OCI-LY7 (cell line): ENCODE data around the gene POLR2H. TPM values are rescaled to one million over a fixed set of nuclear protein-coding genes. Genes with fewer than 3 reads are reported as not detected.

Experiments
- BruUV-seq: library from RNA; stranded (reverse); fragments of 400-500 nt; replicated peaks from 2 replicates; lab custom pipeline; 2021; lab: Mats Ljungman, UMichigan
- CTCF ChIA-PET: fragments of 300-600 bp; sonication (Branson Sonifier 250); formaldehyde crosslinking; loops from one replicate; lab custom pipeline; 2022; ENCODE audit warnings: antibody characterized with exemption; ENCODE audit not compliant: unreplicated experiment; lab: Charles Lee
- POLR2A ChIA-PET: fragments of 300-600 bp; sonication (Branson Sonifier 250); formaldehyde crosslinking; loops from one replicate; lab custom pipeline; 2022; ENCODE audit warnings: antibody characterized with exemption; lab: Charles Lee
- DNase-seq: peaks from one replicate; pipeline ENCODE4 v3.0.0-alpha.2; 2015; ENCODE audit warnings: low spot score
- H2AFZ ChIP-seq: fragments of 200-600 bp; sonication (generic), shearing (Covaris generic); 2 replicates; pipeline ENCODE4 v1.6.1; 2014; ENCODE audit warnings: mild to moderate bottlenecking, antibody characterized with exemption, low read length, moderate library complexity
- H3K27ac ChIP-seq: fragments of 200-600 bp; sonication (generic); 2 replicates; pipeline ENCODE4 v1.5.1; 2014; ENCODE audit warnings: mixed run types, low read depth, mild to moderate bottlenecking, moderate library complexity, low read length, inconsistent platforms; ENCODE audit not compliant: poor library complexity, severe bottlenecking
- H3K36me3 ChIP-seq: fragments of 200-600 bp; sonication (generic); 2 replicates; pipeline ENCODE4 v1.6.1; 2014; ENCODE audit warnings: mild to moderate bottlenecking, antibody characterized with exemption, low read length, moderate library complexity, mixed read lengths; ENCODE audit not compliant: insufficient read depth
- H3K4me1 ChIP-seq: fragments of 200-600 bp; sonication (generic); 2 replicates; pipeline ENCODE4 v1.5.1; 2014; ENCODE audit warnings: mild to moderate bottlenecking, low read length; ENCODE audit not compliant: insufficient read depth, poor library complexity, severe bottlenecking
- H3K4me2 ChIP-seq: fragments of 200-600 bp; sonication (generic); 2 replicates; pipeline ENCODE4 v1.6.1; 2014; ENCODE audit warnings: mild to moderate bottlenecking, low read length
- H3K4me3 ChIP-seq: fragments of 200-600 bp; sonication (generic); 2 replicates; pipeline ENCODE4 v1.5.1; 2014; ENCODE audit warnings: mild to moderate bottlenecking, low read depth, low read length; ENCODE audit not compliant: poor library complexity, severe bottlenecking
- H3K79me2 ChIP-seq: fragments of 200-600 bp; sonication (generic); 2 replicates; pipeline ENCODE4 v1.6.1; 2016; ENCODE audit warnings: low read depth, mild to moderate bottlenecking, low read length, moderate library complexity, mixed read lengths; ENCODE audit not compliant: insufficient read depth
- H3K9me2 ChIP-seq: fragments of 200-600 bp; sonication (generic); 2 replicates; pipeline ENCODE4 v1.6.1; 2016; ENCODE audit warnings: mild to moderate bottlenecking, low read length, mixed read lengths; ENCODE audit not compliant: insufficient read depth
- H3K9me3 ChIP-seq: fragments of 200-600 bp; sonication (generic); 2 replicates; pipeline ENCODE4 v1.6.1; 2014; ENCODE audit warnings: mild to moderate bottlenecking, mixed run types, low read length, mixed read lengths
- H4K20me1 ChIP-seq: fragments of 200-600 bp; sonication (generic); 2 replicates; pipeline ENCODE4 v1.6.1; 2014; ENCODE audit warnings: mild to moderate bottlenecking, antibody characterized with exemption, low read length, moderate library complexity, mixed read lengths; ENCODE audit not compliant: insufficient read depth
- EZH2phosphoT487 ChIP-seq: fragments of 200-600 bp; sonication (generic); IDR thresholded peaks from 2 replicates; pipeline ENCODE4 v1.6.1; 2018; ENCODE audit warnings: low read depth, borderline replicate concordance, mild to moderate bottlenecking, mixed run types, antibody characterized with exemption, low read length, moderate library complexity, mixed read lengths
- intact Hi-C: fragments of 100-400 bp; cut with micrococcal nuclease; formaldehyde crosslinking; loops from one replicate; pipeline ENCODE4 v1.10.0; 2022; ENCODE audit not compliant: unreplicated experiment
- total RNA-seq, 2 experiments: library from RNA; depleted of rRNA in 1 of 2; stranded (reverse); fragments of >200 nt in 1 of 2; shearing (Covaris generic) in 1 of 2; gene quantifications; 2 replicates each; pipeline ENCODE4 v1.2.3, GENCODE V29; 2014 to 2022
- TF ChIP-seq, protein P1 (sequence below): fragments of 200-600 bp; sonication (generic); conservative IDR thresholded peaks from 2 replicates; pipeline ENCODE4 v1.5.1; 2014; ENCODE audit warnings: mild to moderate bottlenecking, antibody characterized with exemption, low read length, moderate library complexity, mixed read lengths

POLR2H gene
- total RNA-seq, 2 experiments from 2014 or later = 80.1 to 85.8 TPM

DNA sequence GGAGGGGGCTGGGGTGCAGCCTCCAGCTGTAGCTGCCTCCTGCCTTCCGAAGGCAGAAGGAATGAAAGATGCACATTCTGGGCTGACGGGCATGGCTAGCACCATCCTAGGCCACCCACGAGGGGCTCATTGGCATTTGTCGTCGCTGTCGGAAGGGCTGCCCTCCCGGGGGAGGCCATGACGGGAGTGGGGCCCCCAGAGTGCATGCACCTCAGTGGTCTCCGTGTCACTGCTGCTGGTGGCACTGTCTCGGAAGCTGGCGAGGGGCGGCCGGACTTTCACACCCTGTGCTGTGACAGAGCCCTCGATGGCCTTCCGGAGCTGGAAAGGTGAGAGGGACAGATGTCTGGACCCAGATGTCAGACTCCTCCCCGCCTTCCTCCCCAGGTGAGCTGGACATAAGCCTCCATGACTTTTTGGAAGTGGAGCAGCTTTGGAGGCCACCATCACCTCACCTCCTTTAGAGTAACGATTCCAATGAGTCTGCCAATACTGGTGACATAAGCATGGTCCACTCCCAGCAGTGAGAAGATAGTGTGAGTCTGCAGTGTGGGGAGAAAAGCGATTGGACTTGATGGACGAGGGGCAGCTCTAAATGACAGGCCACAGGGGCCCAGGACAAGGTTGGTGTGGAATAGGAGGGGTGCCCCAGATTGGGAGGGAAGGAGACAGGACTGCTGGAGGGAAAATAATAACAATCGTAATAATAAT, 14.9 kb upstream of the POLR2H start:
- 0 out of 2 replicates have a peak, but pooled peaks cover 4% of the 10 kb centered on the region for H3K36me3 ChIP-seq
- no peaks in the 10 kb centered on the region for H3K9me2 ChIP-seq
- H3K9me3 ChIP-seq = no peaks in the 10 kb centered on the region
- intact Hi-C loops = no loop called here
- H4K20me1 ChIP-seq = no peaks in the 10 kb centered on the region
- no peak overlapping the region for H3K27ac ChIP-seq
- no peak overlapping the region for H3K4me3 ChIP-seq
- CTCF ChIA-PET = no interaction called here
- no peak for DNase-seq
- H3K4me2 ChIP-seq = no peak overlapping the region
- no peak overlapping the region for H2AFZ ChIP-seq
- no peaks in the 10 kb centered on the region for H3K4me1 ChIP-seq
- no TSS peak for BruUV-seq
- POLR2A ChIA-PET = no interaction called here
- H3K79me2 ChIP-seq = no peaks in the 10 kb centered on the region
- TF ChIP-seq EZH2phosphoT487 = no peak
- TF ChIP-seq, protein P1, sequence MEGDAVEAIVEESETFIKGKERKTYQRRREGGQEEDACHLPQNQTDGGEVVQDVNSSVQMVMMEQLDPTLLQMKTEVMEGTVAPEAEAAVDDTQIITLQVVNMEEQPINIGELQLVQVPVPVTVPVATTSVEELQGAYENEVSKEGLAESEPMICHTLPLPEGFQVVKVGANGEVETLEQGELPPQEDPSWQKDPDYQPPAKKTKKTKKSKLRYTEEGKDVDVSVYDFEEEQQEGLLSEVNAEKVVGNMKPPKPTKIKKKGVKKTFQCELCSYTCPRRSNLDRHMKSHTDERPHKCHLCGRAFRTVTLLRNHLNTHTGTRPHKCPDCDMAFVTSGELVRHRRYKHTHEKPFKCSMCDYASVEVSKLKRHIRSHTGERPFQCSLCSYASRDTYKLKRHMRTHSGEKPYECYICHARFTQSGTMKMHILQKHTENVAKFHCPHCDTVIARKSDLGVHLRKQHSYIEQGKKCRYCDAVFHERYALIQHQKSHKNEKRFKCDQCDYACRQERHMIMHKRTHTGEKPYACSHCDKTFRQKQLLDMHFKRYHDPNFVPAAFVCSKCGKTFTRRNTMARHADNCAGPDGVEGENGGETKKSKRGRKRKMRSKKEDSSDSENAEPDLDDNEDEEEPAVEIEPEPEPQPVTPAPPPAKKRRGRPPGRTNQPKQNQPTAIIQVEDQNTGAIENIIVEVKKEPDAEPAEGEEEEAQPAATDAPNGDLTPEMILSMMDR = no peak

DNA sequence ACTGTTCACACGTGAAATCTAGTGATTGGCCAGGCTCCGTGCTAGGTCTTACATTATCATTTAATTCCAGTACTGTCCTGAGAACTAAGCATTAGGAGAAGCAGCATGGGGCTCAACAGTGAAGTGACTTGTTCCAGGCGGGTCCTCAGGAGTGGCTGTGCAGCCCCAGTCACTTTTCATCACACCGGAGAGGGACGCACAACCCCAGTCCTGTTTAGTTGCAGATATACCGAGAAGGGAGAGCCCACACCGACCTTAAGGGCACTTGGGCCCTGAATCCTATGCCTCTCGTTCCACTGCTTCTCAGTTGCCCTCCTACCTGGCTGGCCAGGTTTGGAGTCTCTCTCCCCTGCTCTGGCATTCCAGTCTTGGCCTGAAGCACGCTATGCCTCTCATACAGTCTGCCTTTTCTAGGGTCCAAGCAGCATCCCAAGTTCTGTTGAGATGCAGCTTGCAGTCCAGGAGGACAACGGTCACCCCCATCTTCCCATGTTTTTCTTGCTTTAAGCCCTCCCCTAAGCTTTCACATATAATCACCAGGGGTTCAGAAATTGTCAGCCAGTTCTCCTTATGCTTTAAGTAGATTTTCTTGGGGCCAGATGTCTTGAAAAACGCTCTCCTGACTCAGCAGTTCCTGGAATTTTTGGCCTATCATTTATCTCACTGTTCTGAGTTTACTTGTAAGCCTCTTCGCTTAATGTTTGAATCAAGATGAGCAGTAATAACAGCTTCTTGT, 14.0 kb upstream of the POLR2H start:
- Histone ChIP-seq H3K9me3 (no peaks in the 10 kb centered on the region), H3K4me1 (no peaks in the 10 kb centered on the region), H3K4me3 (no peak overlapping the region), H3K79me2 (no peaks in the 10 kb centered on the region), H3K4me2 (no peak overlapping the region), H3K9me2 (no peaks in the 10 kb centered on the region), H4K20me1 (no peaks in the 10 kb centered on the region), H2AFZ (no peak overlapping the region), H3K36me3 (0 out of 2 replicates have a peak, but pooled peaks cover 4% of the 10 kb centered on the region), H3K27ac (no peak overlapping the region)
- DNase-seq = no peak
- POLR2A ChIA-PET = interaction anchor here (0.9 to 1.4 kb wide), 2 partner anchors 10 to 14 kb away, joined by 4 to 7 read pairs; partner anchors contain the start of genes CLCN2, FAM131A and POLR2H
- TF ChIP-seq EZH2phosphoT487 = no peak
- TF ChIP-seq, protein P1 = no peak
- CTCF ChIA-PET = no interaction called here
- intact Hi-C loops = no loop called here
- no TSS peak for BruUV-seq

DNA sequence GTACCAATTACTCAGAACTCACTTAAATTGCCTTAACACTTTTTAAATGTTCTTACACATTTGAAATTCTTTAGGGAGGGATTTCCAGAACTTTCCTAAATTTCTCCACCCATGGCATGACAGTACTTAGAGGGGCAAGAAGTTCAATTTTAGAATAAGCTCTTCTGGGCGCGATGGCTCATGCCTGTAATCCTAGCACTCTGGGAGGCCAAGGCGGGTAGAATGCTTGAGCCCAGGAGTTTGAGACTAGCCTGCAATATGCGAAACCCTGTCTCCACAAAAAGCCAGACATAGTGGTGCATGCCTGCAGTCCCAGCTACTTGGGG, 13.5 kb upstream of the POLR2H start:
- intact Hi-C loops = no loop called here
- Histone ChIP-seq H3K9me2 (no peaks in the 10 kb centered on the region), H4K20me1 (no peaks in the 10 kb centered on the region), H3K4me1 (no peaks in the 10 kb centered on the region), H3K9me3 (no peaks in the 10 kb centered on the region), H3K4me3 (no peak overlapping the region), H3K79me2 (no peaks in the 10 kb centered on the region), H3K27ac (no peak overlapping the region), H3K36me3 (0 out of 2 replicates have a peak, but pooled peaks cover 4% of the 10 kb centered on the region), H2AFZ (no peak overlapping the region), H3K4me2 (no peak overlapping the region)
- DNase-seq = no peak
- ChIA-PET POLR2A (interaction anchor here (0.9 to 1.4 kb wide), 2 partner anchors 11 to 13 kb away, joined by 4 to 7 read pairs; partner anchors contain the start of genes CLCN2, FAM131A and POLR2H), CTCF (no interaction called here)
- no TSS peak for BruUV-seq
- no peak for TF ChIP-seq EZH2phosphoT487
- TF ChIP-seq, protein P1 = no peak
